Heart left ventricle (tissue), 16 donors: ENCODE results near the gene PRPSAP1. TPM values are rescaled to one million over a fixed set of nuclear protein-coding genes. Genes with fewer than 3 reads are reported as not detected.

Source experiments
- ATAC-seq, 4 donors: fragments of 200-7000 bp; cut with Tn5 transposase; one replicate each; pipeline ENCODE4 v1.9.1; 2020 to 2022; ENCODE audit warnings: moderate library complexity in 4 of 4, mild to moderate bottlenecking in 3 of 4, moderate number of reproducible peaks in 1 of 4
- DNase-seq, 5 donors: peaks; one replicate each; pipeline ENCODE4 v3.0.0-alpha.2; 2020
- H3K27ac ChIP-seq, 12 donors: fragments of 200-600 bp; sonication (generic) in 4 of 12; one replicate each; pipeline versions ENCODE4 v1.5.0 to v1.8.0; 2016 to 2022; ENCODE audit warnings: mild to moderate bottlenecking in 2 of 12
- H3K27me3 ChIP-seq, 9 donors: fragments of 200-600 bp; sonication (generic) in 2 of 9; one replicate each; pipeline versions ENCODE4 v1.5.1 to v1.8.0; 2016 to 2022; ENCODE audit warnings: mild to moderate bottlenecking in 3 of 9
- H3K36me3 ChIP-seq, 9 donors: fragments of 200-600 bp; sonication (generic) in 2 of 9; one replicate each; pipeline versions ENCODE4 v1.5.0 to v1.8.0; 2018 to 2022; ENCODE audit warnings: mild to moderate bottlenecking in 2 of 9
- H3K4me1 ChIP-seq, 12 donors: fragments of 200-600 bp; sonication (generic) in 4 of 12; one replicate each; pipeline versions ENCODE4 v1.5.0 to v1.8.0; 2016 to 2022; ENCODE audit warnings: mild to moderate bottlenecking in 3 of 12
- H3K4me3 ChIP-seq, 12 donors: fragments of 200-600 bp; sonication (generic) in 4 of 12; one replicate each; pipeline versions ENCODE4 v1.5.0 to v1.8.0; 2017 to 2022; ENCODE audit warnings: mild to moderate bottlenecking in 9 of 12, moderate library complexity in 4 of 12
- H3K9me3 ChIP-seq, 12 donors: fragments of 200-600 bp; sonication (generic) in 4 of 12; one replicate each; pipeline versions ENCODE4 v1.5.0 to v1.8.0; 2016 to 2022; ENCODE audit warnings: mild to moderate bottlenecking in 1 of 12
- CTCF ChIP-seq, 12 donors: fragments of 200-600 bp; sonication (generic) in 4 of 12; IDR thresholded peaks; one replicate each; pipeline versions ENCODE4 v1.5.0 to v1.8.0; 2018 to 2022; ENCODE audit warnings: antibody characterized with exemption in 12 of 12, mild to moderate bottlenecking in 5 of 12
- POLR2A ChIP-seq, 2 donors: fragments of 450-650 bp; IDR thresholded peaks; one replicate each; pipeline ENCODE4 v1.6.1; 2017; ENCODE audit warnings: antibody characterized with exemption in 2 of 2, mild to moderate bottlenecking in 2 of 2, moderate library complexity in 2 of 2
- WGBS, 4 donors: extraction: QIAGEN DNeasy Blood & Tissue Kit in 2 of 4; methylation state at CpG; one replicate each; pipeline versions ENCODE4 v1.1.5 to v1.1.7; 2013 to 2018; 5-methylcytosine and 5-hydroxymethylcytosine counted together
- intact Hi-C, 10 donors: fragments of 100-400 bp; cut with DNase I; formaldehyde crosslinking; loops; one replicate each; pipeline versions ENCODE4 v1.11.1 to v1.14.2; 2022
- long read RNA-seq, 3 donors: library from polyadenylated mRNA; unstranded; transcript quantifications; one replicate each; pipeline ENCODE4 v2.0.0, GENCODE V29; 2020 to 2021
- polyA plus RNA-seq, 2 donors: library from polyadenylated mRNA; stranded (reverse); fragments of 200-250 nt; gene quantifications; one replicate each; pipeline ENCODE4 v1.2.3, GENCODE V29; 2013
- total RNA-seq, 9 donors: library from RNA; depleted of rRNA in 2 of 9; stranded (reverse); fragments of >200 nt in 2 of 9; fragmentation: NEBNext Ultra II Directional in 3 of 9; extraction: Animal tissue kit (Norgen Biotek cat#: 25700) in 3 of 9; gene quantifications; one replicate each; pipeline versions ENCODE4 v1.1.0 to v1.2.4, GENCODE V29; 2016 to 2023
- donor health status: ischemic (EF 13 %, LVEDD 7.1; RV severe dilation, severe dysfunction).
- donor health status: healthy with polysubstance abuse.
- donor health status: DM: no; HTN: yes; CAD: no.
- donor health status: DM: no; HTN: no; CAD: no.
- donor health status: ischemic (EF 25% LVEDD 6.9; RV normal size, moderate dysfunction).
- donor health status: ischemic (EF 25% LVEDD 5.7; RV mildly dilated, moderate dysfunction).
- donor health status: healthy.
- donor health status: DM: yes; HTN: yes; CAD: no.
- donor health status: ischemic (EF 35%, LVEDD 5.7; RV mildly dilated, moderate dysfunction).
- donor health status: nonischemic (EF 11% LVEDD 7.7; RV severe dilation, severe dysfunction).
- donor health status: DM: yes; HTN: yes; CAD: no.
- donor health status: PGD.
- donor health status: ischemic (EF 29% LVEDD 5.4; RV normal size, mild dysfunction).
- donor health status: nonischemic (EF 23%, LVEDD 6.1; RV moderate dilation, normal function).

The PRPSAP1 gene, protein sequence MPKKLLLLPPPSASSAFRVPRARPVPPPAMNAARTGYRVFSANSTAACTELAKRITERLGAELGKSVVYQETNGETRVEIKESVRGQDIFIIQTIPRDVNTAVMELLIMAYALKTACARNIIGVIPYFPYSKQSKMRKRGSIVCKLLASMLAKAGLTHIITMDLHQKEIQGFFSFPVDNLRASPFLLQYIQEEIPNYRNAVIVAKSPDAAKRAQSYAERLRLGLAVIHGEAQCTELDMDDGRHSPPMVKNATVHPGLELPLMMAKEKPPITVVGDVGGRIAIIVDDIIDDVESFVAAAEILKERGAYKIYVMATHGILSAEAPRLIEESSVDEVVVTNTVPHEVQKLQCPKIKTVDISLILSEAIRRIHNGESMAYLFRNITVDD
- total RNA-seq (10 to 100 TPM; 28.2 to 39.7 (median 30.9) TPM), polyA plus RNA-seq (10 to 100 TPM; 22.7 to 36.1 TPM)
- long read RNA-seq, donor 1, transcript PRPSAP1-206 (10 exons, 3,660 nt) = major isoform, 52 of 65 reads
- long read RNA-seq, donor 1, partial matches to known transcripts = 2 of 65 reads
- long read RNA-seq, donor 1, other reads (novel, unspliced or antisense) = 11 of 65 reads
- long read RNA-seq, donor 2, transcript PRPSAP1-206 (10 exons, 3,660 nt) = major isoform, 211 of 228 reads
- long read RNA-seq, donor 2, partial matches to known transcripts = 4 of 228 reads
- long read RNA-seq, donor 2, other reads (novel, unspliced or antisense) = 12 of 228 reads
- long read RNA-seq, donor 3, transcript PRPSAP1-206 (10 exons, 3,660 nt) = major isoform, 58 of 71 reads
- long read RNA-seq, donor 3, partial matches to known transcripts = 5 of 71 reads
- long read RNA-seq, donor 3, other reads (novel, unspliced or antisense) = 8 of 71 reads

DNA sequence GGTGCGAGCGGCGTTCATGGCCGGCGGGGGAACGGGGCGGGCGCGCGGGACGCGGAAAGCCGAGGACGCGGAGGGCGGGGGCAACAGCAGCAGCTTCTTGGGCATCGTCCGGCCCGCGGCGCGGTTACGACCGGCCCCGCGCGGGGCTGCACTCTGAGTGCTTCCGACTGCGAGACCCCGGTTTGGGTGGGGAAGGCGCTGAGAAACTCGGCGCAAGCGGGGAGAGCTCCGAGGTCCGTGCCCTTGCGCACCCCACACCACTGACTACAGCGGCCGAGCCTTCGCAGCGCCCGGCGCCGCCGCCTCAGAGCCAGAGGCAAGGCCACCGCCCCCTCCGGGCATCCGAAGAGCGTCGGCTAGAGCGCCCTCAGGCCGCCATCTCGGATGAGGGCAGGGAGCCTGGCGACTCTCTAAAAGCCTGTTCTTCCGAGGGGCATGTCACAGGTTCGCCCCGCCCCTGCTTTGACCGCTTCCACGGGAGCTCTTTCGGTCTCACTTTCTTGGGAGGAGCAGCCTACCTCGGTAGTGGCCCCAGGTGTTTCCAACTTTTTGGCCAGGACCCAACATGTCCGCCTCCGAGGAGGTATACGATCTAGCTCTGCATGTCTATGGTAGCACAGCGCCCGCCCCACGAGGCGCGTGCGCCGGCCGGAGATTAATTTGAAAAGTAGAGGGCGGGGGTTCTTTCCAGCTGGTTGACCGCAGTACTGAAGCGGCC is at the start of gene PRPSAP1:
TSS of gene PRPSAP1 (minus strand) at position 318 of the 718 bp plus-strand sequence. CDS start at position 105, 213 bp downstream.
- peaks cover 0 to 30% (median 13%) of the 10 kb centered on the region in 12 donors for H3K4me1 ChIP-seq
- H3K4me3 ChIP-seq = peak within 1 kb of the TSS; percentile 64 to 100 (median 94)
- intact Hi-C loops = loop anchor here in 3 of 10 donors (5.0 kb wide), 3 partner anchors 34 to 51 kb away; no protein-coding TSS in a partner anchor
- DNase-seq (peak; percentile 88 to 93 (median 90)), ATAC-seq (peak; percentile 96 to 99 (median 98))
- 0 to 1% (median 1%) methylated on average over 28 to 75 of the region's 75 CpGs for WGBS, 4 donors
- TF ChIP-seq CTCF (IDR thresholded peaks at IDR 0.05) (peak; percentile 31 to 82 (median 59)), POLR2A (IDR thresholded peaks at IDR 0.05) (peak; percentile 36 to 65)
- no peaks in the 10 kb centered on the region for H3K36me3 ChIP-seq
- H3K9me3 ChIP-seq = no peaks in the 10 kb centered on the region
- H3K27me3 ChIP-seq = no peaks in the 10 kb centered on the region
- peak within 1 kb of the TSS; percentile 72 to 99 (median 90) for H3K27ac ChIP-seq

GRCh38 chr17:76402711-76403110 is 49.0 kb upstream of the PRPSAP1 start:
- H3K4me1 ChIP-seq = peaks cover 0 to 61% (median 33%) of the 10 kb centered on the region in 12 donors
- no peaks in the 10 kb centered on the region for H3K9me3 ChIP-seq
- TF ChIP-seq POLR2A (IDR thresholded peaks at IDR 0.05) (no peak), CTCF (IDR thresholded peaks at IDR 0.05) (no peak)
- H3K4me3 ChIP-seq = no peak overlapping the region
- no peaks in the 10 kb centered on the region for H3K27me3 ChIP-seq
- ATAC-seq = no peak
- H3K27ac ChIP-seq = no peak overlapping the region
- H3K36me3 ChIP-seq = peaks cover 0 to 77% (median 68%) of the 10 kb centered on the region in 9 donors
- intact Hi-C loops = loop anchor here in 2 of 10 donors (10.0 kb wide), 1 partner anchor 102 kb away; the partner anchor contains the start of gene RHBDF2 (in 2 of the 2)
- peak in 1 of 5 donors; percentile 31 for DNase-seq
- WGBS, 4 donors = 62 to 73% (median 69%) methylated on average over 5 of the region's 5 CpGs

DNA sequence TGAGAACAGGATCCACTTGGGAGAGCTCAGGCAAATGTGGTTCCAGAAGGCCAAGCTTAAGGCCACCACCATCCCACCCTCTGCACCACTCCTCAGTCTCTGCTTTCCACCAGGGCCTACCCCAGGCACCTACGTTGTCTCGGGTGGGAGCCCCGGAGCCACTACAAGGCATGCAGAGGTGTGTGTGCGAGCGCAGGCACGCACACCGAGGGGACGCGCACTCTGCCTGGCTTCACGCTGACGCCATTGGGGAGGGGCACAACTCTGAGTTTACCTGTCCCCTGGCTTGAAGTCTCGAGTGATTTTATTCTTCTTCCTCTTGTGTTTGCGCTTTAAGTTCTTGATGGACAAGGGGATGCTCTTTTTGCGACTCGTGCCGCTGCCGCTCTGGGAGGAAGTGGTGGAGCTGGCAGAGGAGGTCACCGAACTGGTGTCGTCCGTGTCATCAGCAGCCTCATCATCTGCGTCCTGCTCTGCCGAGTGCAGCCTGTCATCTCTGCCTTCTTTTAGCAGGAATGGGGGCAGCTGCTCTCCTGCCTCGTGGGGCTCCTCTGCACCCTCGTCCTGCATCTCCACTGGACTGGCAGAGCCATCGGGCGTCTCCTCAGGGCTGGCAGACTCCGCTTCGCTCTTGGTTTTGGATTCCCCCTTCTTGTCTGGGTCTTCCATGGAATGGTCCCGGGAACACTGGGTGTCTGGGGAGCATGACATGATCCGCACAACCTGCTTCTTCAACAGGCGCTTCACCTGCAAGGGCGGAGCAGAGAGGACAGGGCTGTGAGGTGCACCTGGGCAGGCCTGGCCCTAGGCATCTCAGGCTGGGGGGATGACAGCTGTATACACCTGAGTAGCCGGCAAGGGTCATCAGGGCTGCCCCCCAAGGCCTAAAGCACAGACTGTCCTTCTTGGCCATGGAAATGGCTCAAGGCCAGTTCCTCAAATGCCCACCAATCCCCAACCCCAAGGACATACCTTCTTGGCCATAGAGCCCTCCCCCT is 45.8 kb upstream of the PRPSAP1 start:
- WGBS, 4 donors = 89 to 93% (median 90%) methylated on average over 22 to 33 of the region's 33 CpGs
- peaks cover 0 to 99% (median 97%) of the 10 kb centered on the region in 9 donors for H3K36me3 ChIP-seq
- peaks cover 0 to 31% (median 11%) of the 10 kb centered on the region in 12 donors for H3K4me1 ChIP-seq
- DNase-seq = no peak
- no peaks in the 10 kb centered on the region for H3K9me3 ChIP-seq
- TF ChIP-seq CTCF (IDR thresholded peaks at IDR 0.05) = no peak
- TF ChIP-seq POLR2A (IDR thresholded peaks at IDR 0.05) = no peak
- intact Hi-C loops = loop anchor here in 8 of 10 donors (2.0 to 10.0 kb wide), 8 partner anchors 35 to 277 kb away; partner anchors contain the start of gene RHBDF2 (in 2 of the 8)
- ATAC-seq = no peak
- H3K27me3 ChIP-seq = no peaks in the 10 kb centered on the region
- no peak overlapping the region for H3K4me3 ChIP-seq
- no peak overlapping the region for H3K27ac ChIP-seq
